ENCODE data around the gene GIMAP1.

Gene GIMAP1

GRCh38 chr7:150716939-150717338 is 526 bp downstream of the GIMAP1 start:
- TF ChIP-seq CTCF (IDR thresholded peaks at IDR 0.05; ENCODE audit: insufficient read depth, missing control alignments), result no peak
- FAIRE-seq (no peak), DNase-seq (ENCODE audit: insufficient read length, low spot score) (no peak)

DNA sequence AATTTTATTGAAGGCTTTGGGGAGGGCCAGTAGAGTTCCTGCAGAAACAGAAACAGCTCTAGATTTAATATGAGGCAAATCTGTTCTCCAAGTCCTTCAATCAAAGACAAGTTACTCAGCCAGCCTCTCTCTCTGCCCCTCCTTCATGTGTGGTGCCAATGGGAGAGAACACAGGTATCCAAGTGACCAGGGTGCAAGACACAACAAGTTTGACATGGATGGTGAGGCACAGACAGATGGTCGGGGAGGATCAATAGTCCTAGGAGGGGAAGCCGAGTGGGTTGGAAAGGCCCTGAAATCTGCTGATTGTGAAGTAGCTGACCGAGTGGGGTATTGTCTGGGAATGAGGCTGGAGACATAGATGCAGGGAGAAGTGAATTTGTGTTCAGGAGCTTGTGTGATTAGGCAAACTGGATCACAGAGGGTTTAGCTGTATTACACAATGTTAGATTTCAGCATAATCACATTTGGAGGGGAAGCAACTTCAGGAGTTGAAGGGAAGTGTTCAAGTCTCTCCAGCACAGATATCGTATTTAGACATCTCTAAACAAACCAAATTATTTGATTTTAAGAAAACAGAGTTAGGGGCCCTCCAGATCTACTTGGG is 1.5 kb downstream of the GIMAP1 start:
- FAIRE-seq (no peak), DNase-seq (ENCODE audit: insufficient read length, low spot score) (no peak)
- no peak for TF ChIP-seq CTCF (IDR thresholded peaks at IDR 0.05; ENCODE audit: insufficient read depth, missing control alignments)

GRCh38 chr7:150719436-150719835 is 3.0 kb downstream of the GIMAP1 start:
- TF ChIP-seq CTCF (IDR thresholded peaks at IDR 0.05; ENCODE audit: insufficient read depth, missing control alignments), result no peak
- FAIRE-seq (no peak), DNase-seq (ENCODE audit: insufficient read length, low spot score) (no peak)

GRCh38 chr7:150719960-150720891 is 3.8 kb downstream of the GIMAP1 start:
- TF ChIP-seq CTCF (IDR thresholded peaks at IDR 0.05; ENCODE audit: insufficient read depth, missing control alignments), result no peak
- FAIRE-seq (no peak), DNase-seq (ENCODE audit: insufficient read length, low spot score) (no peak)

- FAIRE-seq (no peak), DNase-seq (ENCODE audit: insufficient read length, low spot score) (no peak)
- TF ChIP-seq CTCF (IDR thresholded peaks at IDR 0.05; ENCODE audit: insufficient read depth, missing control alignments), result no peak
These were observed 5.6 kb downstream of the GIMAP1 start for GRCh38 chr7:150721970-150722373.

DNA sequence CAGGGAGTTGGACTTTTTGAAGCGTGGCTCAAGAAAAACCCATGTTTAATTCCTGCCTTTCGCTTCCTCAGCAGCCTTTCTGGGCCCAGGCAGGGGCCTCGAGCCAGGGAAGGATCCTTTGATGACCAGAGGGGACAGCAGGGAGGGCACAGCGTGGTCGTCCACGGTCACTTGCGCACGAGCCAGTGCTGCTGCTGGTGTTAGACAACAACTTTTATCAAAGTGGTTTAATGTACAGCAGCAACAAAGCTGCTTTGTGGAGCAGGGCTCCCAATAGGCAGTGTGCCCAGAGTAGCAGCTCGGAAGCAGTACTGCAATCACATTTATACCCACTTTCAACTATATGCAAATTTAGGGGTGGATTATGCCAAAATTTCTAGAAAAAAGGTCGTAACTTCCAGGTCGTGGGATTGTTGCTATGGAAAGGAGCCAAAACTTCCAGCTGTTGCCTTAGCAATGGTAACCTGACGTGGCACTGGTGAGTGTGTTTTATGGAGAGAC is 6.1 kb downstream of the GIMAP1 start:
- TF ChIP-seq CTCF (IDR thresholded peaks at IDR 0.05; ENCODE audit: insufficient read depth, missing control alignments), result no peak
- DNase-seq (ENCODE audit: insufficient read length, low spot score), result no peak
- FAIRE-seq, result no peak

DNA sequence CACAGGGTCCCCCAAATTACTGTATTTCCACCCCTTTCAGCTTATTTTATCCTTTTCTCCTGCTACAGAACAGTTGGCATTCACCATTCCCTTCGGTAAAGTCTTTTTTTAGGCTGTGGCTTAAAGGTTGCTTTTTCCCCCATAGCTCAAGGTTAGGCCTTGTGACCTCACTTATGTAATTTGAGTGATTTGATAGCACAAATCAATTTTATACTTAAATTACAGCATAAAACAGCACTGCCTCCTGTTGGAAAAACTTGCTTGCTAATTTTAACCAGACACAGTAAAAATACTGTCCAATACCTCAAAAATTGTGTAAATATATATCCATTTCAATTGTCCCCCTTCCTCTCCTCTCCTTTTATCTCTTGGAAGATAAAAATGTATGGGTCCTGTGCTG is 7.1 kb downstream of the GIMAP1 start:
- no peak for DNase-seq (ENCODE audit: insufficient read length, low spot score)
- TF ChIP-seq CTCF (IDR thresholded peaks at IDR 0.05; ENCODE audit: insufficient read depth, missing control alignments), result no peak
- no peak for FAIRE-seq

All from D721Med (cell line).